DMS79 treated with DMSO at 0.1 percent for 48 hours (cell line): Measurements from ENCODE around the gene PPIL1.
"Not testable (repeated sequence)": the region's sequence is repeated elsewhere in the genome, so short reads cannot be mapped to it uniquely, and the experiment has no call there.

Experiments used
- DNase-seq: peaks from one replicate; lab custom pipeline; 2025; lab: John Stamatoyannopoulos, UW

Gene PPIL1

DNA sequence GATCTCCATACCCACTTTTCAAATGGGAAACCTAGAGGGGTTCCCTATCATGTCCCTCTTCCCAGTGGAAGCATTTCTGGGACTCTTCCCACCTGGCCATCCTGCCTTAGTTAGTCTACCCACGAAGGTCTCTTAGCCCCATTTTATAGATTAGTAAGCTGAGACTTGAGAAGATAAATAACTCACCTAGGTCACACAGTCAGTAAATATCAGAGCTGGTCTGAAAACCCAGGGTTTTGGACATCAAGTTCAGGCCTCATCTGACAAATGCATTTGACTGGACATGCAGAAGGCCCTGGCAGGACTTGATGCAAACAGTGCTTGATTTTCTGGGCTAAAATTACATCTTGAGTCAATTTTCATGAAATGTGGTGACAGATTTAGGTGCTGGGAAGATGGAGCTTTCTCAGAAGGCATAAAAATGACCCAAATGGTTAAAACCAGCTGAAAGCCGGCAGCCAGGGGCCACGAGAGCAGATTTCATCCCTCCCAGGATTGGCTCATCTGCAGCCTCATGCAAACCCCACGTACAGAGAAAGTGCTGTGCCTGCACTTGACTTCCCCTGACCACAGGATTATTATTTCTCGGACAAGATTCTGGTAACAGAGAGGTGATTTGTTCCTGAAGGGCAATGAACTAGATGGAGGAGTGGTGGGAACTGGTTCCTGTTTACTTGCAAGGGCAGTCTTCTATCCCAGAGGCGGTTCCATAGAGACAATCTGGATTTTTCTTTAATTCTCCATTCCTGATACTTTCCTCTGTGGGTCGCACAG lies 58.5 kb downstream of the PPIL1 start:
- DNase-seq, result no peak

DNA sequence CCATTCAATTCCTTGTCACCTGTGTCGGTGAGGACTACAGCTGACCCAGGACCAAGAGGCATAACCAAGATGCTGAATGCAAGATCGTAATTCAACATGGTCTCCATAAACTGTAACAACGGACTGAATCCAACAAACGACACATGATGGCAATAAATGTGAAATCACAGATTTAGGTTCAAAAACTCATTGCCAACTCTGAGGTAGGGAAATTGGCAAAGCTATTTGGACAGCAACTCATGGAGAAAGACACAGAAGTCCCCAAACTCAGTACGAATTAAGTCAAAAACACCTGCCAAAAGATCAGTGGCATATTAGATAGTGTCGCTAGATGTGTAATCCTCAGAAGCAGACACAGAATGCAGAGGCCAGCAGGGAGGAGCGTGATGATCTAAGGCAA lies 60.4 kb downstream of the PPIL1 start:
- no peak for DNase-seq

GRCh38 chr6:36813526-36813925 lies 61.1 kb downstream of the PPIL1 start:
- no peak for DNase-seq

GRCh38 chr6:36813047-36813446 lies 61.6 kb downstream of the PPIL1 start:
- DNase-seq, result not testable (repeated sequence)

DNA sequence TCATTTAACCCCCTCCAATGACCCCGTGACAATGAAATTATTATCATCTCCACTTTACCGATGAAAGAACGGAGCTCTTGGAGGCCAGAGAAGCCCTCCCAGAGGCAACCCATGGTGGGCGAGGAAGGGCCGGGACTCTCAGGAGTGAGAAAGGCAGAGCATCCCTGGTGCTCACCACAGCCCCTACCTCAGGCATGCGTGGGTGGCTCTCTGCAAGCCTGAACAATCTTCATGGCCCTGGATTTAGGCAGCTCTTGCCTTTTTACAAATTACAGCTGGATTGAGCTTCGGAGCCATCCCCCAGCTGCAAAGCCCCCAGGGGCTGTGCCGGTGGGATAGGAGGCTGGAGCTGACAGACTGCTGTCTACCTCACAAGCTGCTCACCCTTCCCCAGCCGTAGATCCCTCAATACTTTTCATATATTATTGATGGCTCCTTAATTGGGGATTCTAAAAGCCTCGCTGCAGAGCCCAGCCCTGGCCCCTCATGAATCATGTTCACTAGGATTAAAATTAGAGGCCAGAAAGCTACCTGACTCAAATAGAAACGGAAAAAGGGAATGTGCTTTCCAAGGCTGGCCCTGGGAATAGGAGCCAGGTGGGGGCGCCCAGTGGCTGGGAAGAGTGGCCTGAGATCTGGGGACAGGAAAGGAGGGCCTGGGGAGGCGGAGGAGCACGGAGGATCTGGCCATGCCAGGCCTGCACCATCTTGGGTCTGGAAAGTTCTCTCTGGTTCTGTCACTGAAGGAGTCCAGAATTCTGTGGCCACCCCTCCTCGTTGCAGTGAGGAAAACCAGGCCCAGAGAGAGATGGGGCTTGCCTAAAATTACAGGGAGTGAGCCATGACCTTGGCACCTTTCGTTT lies 64.4 kb downstream of the PPIL1 start:
- DNase-seq, result peak; percentile 52

DNA sequence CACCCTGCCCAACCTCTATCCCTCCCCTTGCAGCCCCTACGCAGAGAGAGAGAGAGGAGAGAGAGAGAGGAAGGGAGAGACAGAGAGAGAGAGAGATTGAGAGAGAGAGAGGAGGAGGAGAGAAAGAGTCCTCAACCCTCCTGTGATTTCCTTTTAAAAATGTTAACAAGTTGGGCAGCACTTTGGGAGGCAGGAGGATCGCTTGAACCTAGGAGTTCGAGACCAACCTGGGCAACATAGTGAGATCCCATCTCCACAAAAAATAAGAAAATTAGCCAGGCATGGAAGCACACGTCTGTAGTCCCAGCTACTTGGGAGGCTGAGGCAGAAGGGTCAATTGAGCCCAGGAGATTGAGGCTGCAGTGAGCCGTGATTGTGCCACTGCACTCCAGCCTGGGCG lies 65.4 kb downstream of the PPIL1 start:
- no peak for DNase-seq

DNA sequence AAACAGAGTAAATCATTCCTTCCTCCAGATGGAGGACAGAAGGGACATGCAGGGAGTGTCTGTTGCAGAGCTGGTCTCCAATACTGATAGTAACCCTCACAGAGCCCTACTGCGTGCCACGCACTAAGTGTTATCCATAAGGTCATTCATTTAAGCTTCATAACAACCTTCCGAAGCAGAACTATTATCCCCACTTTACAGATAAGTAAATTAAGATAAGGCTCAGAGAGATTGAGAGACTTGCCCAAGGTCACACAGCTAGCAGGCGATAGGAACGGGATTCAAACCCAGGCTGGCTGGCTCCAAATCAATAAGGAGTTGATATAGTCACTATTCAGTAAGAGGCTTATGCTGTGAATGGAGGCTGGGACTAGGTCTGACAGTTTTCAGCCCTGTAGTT lies 66.0 kb downstream of the PPIL1 start:
- no peak for DNase-seq

DNA sequence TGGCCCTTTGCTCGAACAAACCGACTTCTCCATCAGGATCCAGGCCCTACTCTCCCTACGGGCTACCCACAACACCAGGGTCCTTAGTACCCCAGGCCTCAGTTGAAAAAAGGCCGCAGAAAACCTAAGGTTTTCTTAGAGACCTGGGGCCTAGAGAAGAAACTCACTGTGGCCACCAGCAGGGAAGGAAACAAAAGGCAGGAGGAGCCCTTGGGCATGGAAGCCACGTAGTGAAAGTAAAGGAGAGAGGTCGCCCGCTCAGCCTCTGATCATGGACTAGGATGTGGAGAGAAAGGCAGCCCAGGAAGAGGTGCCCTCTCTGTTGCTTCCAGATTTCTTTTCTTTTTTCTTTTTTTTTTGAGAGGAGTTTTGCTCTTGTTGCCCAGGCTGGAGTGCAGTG lies 66.9 kb downstream of the PPIL1 start:
- no peak for DNase-seq

GRCh38 chr6:36807143-36807542 lies 67.5 kb downstream of the PPIL1 start:
- no peak for DNase-seq

- DNase-seq, result no peak
Observed at GRCh38 chr6:36805917-36806316, 68.7 kb downstream of the PPIL1 start.

GRCh38 chr6:36805096-36805797 lies 69.4 kb downstream of the PPIL1 start:
- no peak for DNase-seq
